ENCODE results near the gene STRBP.

The STRBP gene

GRCh38 chr9:123099548-123099947, 168.8 kb downstream of the STRBP start:
- no peak for FAIRE-seq
- DNase-seq (ENCODE audit: insufficient read length, low spot score) = no peak
- no peak for TF ChIP-seq POU2F2 (IDR thresholded peaks at IDR 0.05; ENCODE audit: low read depth, low read length)

- no peak for FAIRE-seq
- TF ChIP-seq SPI1 (IDR thresholded peaks at IDR 0.05; ENCODE audit: low read depth, low read length) (no peak), POLR2AphosphoS5 (IDR thresholded peaks at IDR 0.05; ENCODE audit: low read depth, low read length) (no peak), POU2F2 (IDR thresholded peaks at IDR 0.05; ENCODE audit: low read depth, low read length) (no peak), POLR2A (IDR thresholded peaks at IDR 0.05; ENCODE audit: low read depth, low read length) (no peak), TAF1 (IDR thresholded peaks at IDR 0.05; ENCODE audit: low read depth, low read length) (no peak), PAX5 (IDR thresholded peaks at IDR 0.05; ENCODE audit: insufficient read depth, low read length, severe bottlenecking) (no peak)
- DNase-seq (ENCODE audit: insufficient read length, low spot score) = no peak
Measured at GRCh38 chr9:123099042-123099441, 169.3 kb downstream of the STRBP start.

- no peak for TF ChIP-seq POU2F2 (IDR thresholded peaks at IDR 0.05; ENCODE audit: low read depth, low read length)
- TF ChIP-seq POLR2AphosphoS5 (IDR thresholded peaks at IDR 0.05; ENCODE audit: low read depth, low read length) = no peak
- TF ChIP-seq SPI1 (IDR thresholded peaks at IDR 0.05; ENCODE audit: low read depth, low read length) = no peak
- TF ChIP-seq POLR2A (IDR thresholded peaks at IDR 0.05; ENCODE audit: low read depth, low read length) = no peak
- TF ChIP-seq PAX5 (IDR thresholded peaks at IDR 0.05; ENCODE audit: insufficient read depth, low read length, severe bottlenecking) = no peak
- no peak for TF ChIP-seq TAF1 (IDR thresholded peaks at IDR 0.05; ENCODE audit: low read depth, low read length)
- no peak for FAIRE-seq
- no peak for DNase-seq (ENCODE audit: insufficient read length, low spot score)
Measured at GRCh38 chr9:123098096-123098459, 170.3 kb downstream of the STRBP start.

GRCh38 chr9:123097430-123098095, 170.8 kb downstream of the STRBP start:
- FAIRE-seq (no peak), DNase-seq (ENCODE audit: insufficient read length, low spot score) (no peak)
- no peak for TF ChIP-seq POU2F2 (IDR thresholded peaks at IDR 0.05; ENCODE audit: low read depth, low read length)
- no peak for TF ChIP-seq TAF1 (IDR thresholded peaks at IDR 0.05; ENCODE audit: low read depth, low read length)
- no peak for TF ChIP-seq POLR2AphosphoS5 (IDR thresholded peaks at IDR 0.05; ENCODE audit: low read depth, low read length)
- no peak for TF ChIP-seq SPI1 (IDR thresholded peaks at IDR 0.05; ENCODE audit: low read depth, low read length)
- no peak for TF ChIP-seq POLR2A (IDR thresholded peaks at IDR 0.05; ENCODE audit: low read depth, low read length)

- TF ChIP-seq TAF1 (IDR thresholded peaks at IDR 0.05; ENCODE audit: low read depth, low read length) (no peak), SPI1 (IDR thresholded peaks at IDR 0.05; ENCODE audit: low read depth, low read length) (no peak), POU2F2 (IDR thresholded peaks at IDR 0.05; ENCODE audit: low read depth, low read length) (no peak), POLR2A (IDR thresholded peaks at IDR 0.05; ENCODE audit: low read depth, low read length) (no peak), PAX5 (IDR thresholded peaks at IDR 0.05; ENCODE audit: insufficient read depth, low read length, severe bottlenecking) (no peak), POLR2AphosphoS5 (IDR thresholded peaks at IDR 0.05; ENCODE audit: low read depth, low read length) (no peak)
- FAIRE-seq (no peak), DNase-seq (ENCODE audit: insufficient read length, low spot score) (no peak)
Measured at GRCh38 chr9:123096987-123097386, 171.4 kb downstream of the STRBP start.

- DNase-seq (ENCODE audit: insufficient read length, low spot score) (no peak), FAIRE-seq (no peak)
- no peak for TF ChIP-seq POLR2A (IDR thresholded peaks at IDR 0.05; ENCODE audit: low read depth, low read length)
- TF ChIP-seq TAF1 (IDR thresholded peaks at IDR 0.05; ENCODE audit: low read depth, low read length) = no peak
- TF ChIP-seq PAX5 (IDR thresholded peaks at IDR 0.05; ENCODE audit: insufficient read depth, low read length, severe bottlenecking) = no peak
- TF ChIP-seq SPI1 (IDR thresholded peaks at IDR 0.05; ENCODE audit: low read depth, low read length) = no peak
- TF ChIP-seq POU2F2 (IDR thresholded peaks at IDR 0.05; ENCODE audit: low read depth, low read length) = no peak
- TF ChIP-seq POLR2AphosphoS5 (IDR thresholded peaks at IDR 0.05; ENCODE audit: low read depth, low read length) = no peak
Measured at GRCh38 chr9:123093141-123093540, 175.2 kb downstream of the STRBP start.

GRCh38 chr9:123091459-123091858, 176.9 kb downstream of the STRBP start:
- FAIRE-seq = no peak
- DNase-seq (ENCODE audit: insufficient read length, low spot score) = no peak
- TF ChIP-seq TAF1 (IDR thresholded peaks at IDR 0.05; ENCODE audit: low read depth, low read length) (no peak), SPI1 (IDR thresholded peaks at IDR 0.05; ENCODE audit: low read depth, low read length) (no peak), PAX5 (IDR thresholded peaks at IDR 0.05; ENCODE audit: insufficient read depth, low read length, severe bottlenecking) (no peak), POLR2AphosphoS5 (IDR thresholded peaks at IDR 0.05; ENCODE audit: low read depth, low read length) (no peak), POU2F2 (IDR thresholded peaks at IDR 0.05; ENCODE audit: low read depth, low read length) (no peak), POLR2A (IDR thresholded peaks at IDR 0.05; ENCODE audit: low read depth, low read length) (no peak)

- peak; percentile 33 for FAIRE-seq
Measured at GRCh38 chr9:123090956-123091355, 177.4 kb downstream of the STRBP start.

GRCh38 chr9:123090198-123090896, 178.0 kb downstream of the STRBP start:
- DNase-seq (ENCODE audit: insufficient read length, low spot score) (no peak), FAIRE-seq (peak; percentile 45)
- TF ChIP-seq TAF1 (IDR thresholded peaks at IDR 0.05; ENCODE audit: low read depth, low read length) (no peak), POLR2AphosphoS5 (IDR thresholded peaks at IDR 0.05; ENCODE audit: low read depth, low read length) (no peak), POLR2A (IDR thresholded peaks at IDR 0.05; ENCODE audit: low read depth, low read length) (no peak), SPI1 (IDR thresholded peaks at IDR 0.05; ENCODE audit: low read depth, low read length) (no peak), PAX5 (IDR thresholded peaks at IDR 0.05; ENCODE audit: insufficient read depth, low read length, severe bottlenecking) (no peak), POU2F2 (IDR thresholded peaks at IDR 0.05; ENCODE audit: low read depth, low read length) (no peak)

More at GRCh38 chr9:123090956-123091355, 177.4 kb downstream of the STRBP start:
- DNase-seq (ENCODE audit: insufficient read length, low spot score) = no peak
- no peak for TF ChIP-seq SPI1 (IDR thresholded peaks at IDR 0.05; ENCODE audit: low read depth, low read length)
- no peak for TF ChIP-seq POU2F2 (IDR thresholded peaks at IDR 0.05; ENCODE audit: low read depth, low read length)
- no peak for TF ChIP-seq TAF1 (IDR thresholded peaks at IDR 0.05; ENCODE audit: low read depth, low read length)

GRCh38 chr9:123089790-123090189, 178.6 kb downstream of the STRBP start:
- DNase-seq (ENCODE audit: insufficient read length, low spot score) (no peak), FAIRE-seq (peak; percentile 59)
- TF ChIP-seq SPI1 (IDR thresholded peaks at IDR 0.05; ENCODE audit: low read depth, low read length) (no peak), TAF1 (IDR thresholded peaks at IDR 0.05; ENCODE audit: low read depth, low read length) (no peak), PAX5 (IDR thresholded peaks at IDR 0.05; ENCODE audit: insufficient read depth, low read length, severe bottlenecking) (no peak), POLR2A (IDR thresholded peaks at IDR 0.05; ENCODE audit: low read depth, low read length) (no peak), POLR2AphosphoS5 (IDR thresholded peaks at IDR 0.05; ENCODE audit: low read depth, low read length) (no peak), POU2F2 (IDR thresholded peaks at IDR 0.05; ENCODE audit: low read depth, low read length) (no peak)
